NT2/D1 (cell line): ENCODE measurements around the gene CMKLR1.

Source experiments
- DNase-seq: peaks from one replicate; pipeline ENCODE4 v3.0.0-alpha.2; 2011; ENCODE audit warnings: low read depth, low spot score
- H3K27me3 ChIP-seq: 2 replicates; pipeline ENCODE4 v1.6.0; 2011; ENCODE audit warnings: mild to moderate bottlenecking; ENCODE audit not compliant: insufficient read length, insufficient read depth
- H3K36me3 ChIP-seq: 2 replicates; pipeline ENCODE4 v1.6.1; 2011; ENCODE audit warnings: mild to moderate bottlenecking, low read length, mixed read lengths; ENCODE audit not compliant: insufficient read depth, insufficient read length
- H3K4me1 ChIP-seq: 2 replicates; pipeline ENCODE4 v1.5.1; 2011; ENCODE audit not compliant: insufficient read depth, insufficient read length
- H3K4me3 ChIP-seq: 2 replicates; pipeline ENCODE4 v1.5.1; 2011; ENCODE audit warnings: low read depth; ENCODE audit not compliant: insufficient read length
- H3K9ac ChIP-seq: 2 replicates; pipeline ENCODE4 v1.6.0; 2011; ENCODE audit warnings: low read depth; ENCODE audit not compliant: insufficient read length
- H3K9me3 ChIP-seq: 2 replicates; pipeline ENCODE4 v1.5.1; 2011; ENCODE audit warnings: mild to moderate bottlenecking, low read length; ENCODE audit not compliant: insufficient read depth
- SUZ12 ChIP-seq: IDR thresholded peaks from 2 replicates; pipeline ENCODE4 v1.6.1; 2011; ENCODE audit not compliant: insufficient read length, insufficient read depth; ENCODE audit errors: extremely low read depth
- YY1 ChIP-seq: IDR thresholded peaks from 2 replicates; pipeline ENCODE4 v1.6.1; 2011; ENCODE audit not compliant: insufficient read length, insufficient read depth
- ZNF274 ChIP-seq: IDR thresholded peaks from 2 replicates; pipeline ENCODE4 v1.6.1; 2011; ENCODE audit warnings: mild to moderate bottlenecking, low read depth, low read length

Gene CMKLR1

GRCh38 chr12:108240027-108240785 is 98.9 kb downstream of the CMKLR1 start:
- Histone ChIP-seq H3K9ac (no peak overlapping the region), H3K27me3 (no peaks in the 10 kb centered on the region), H3K4me1 (peaks cover 9% of the 10 kb centered on the region), H3K36me3 (no peaks in the 10 kb centered on the region), H3K4me3 (no peak overlapping the region), H3K9me3 (peaks cover 11% of the 10 kb centered on the region; the same call in 1 of the 2 replicates)
- DNase-seq = no peak
- no peak for TF ChIP-seq ZNF274
- TF ChIP-seq YY1 = no peak
- TF ChIP-seq SUZ12 = no peak

DNA sequence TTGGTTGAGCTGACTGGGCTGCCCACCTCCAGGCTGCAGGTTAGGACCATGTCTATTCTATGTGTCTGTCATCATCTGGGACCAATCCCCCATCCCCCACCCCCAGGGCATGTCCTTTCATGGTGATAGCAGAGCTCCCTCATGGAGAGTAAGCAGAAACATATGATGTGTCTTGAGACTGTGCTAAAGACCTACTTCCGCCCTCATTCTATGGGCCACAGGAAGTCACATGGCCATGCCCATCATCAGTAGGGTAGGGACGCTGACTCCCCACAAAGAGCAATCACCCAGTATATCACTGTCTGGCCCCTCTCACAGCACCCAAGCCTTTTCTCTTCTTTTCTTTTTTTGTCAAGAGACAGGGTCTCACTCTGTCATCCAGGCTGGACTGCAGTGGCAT is 99.7 kb downstream of the CMKLR1 start:
- TF ChIP-seq YY1 (no peak), SUZ12 (no peak), ZNF274 (no peak)
- no peak for DNase-seq
- no peak overlapping the region for H3K4me3 ChIP-seq

GRCh38 chr12:108238474-108238873 is 100.6 kb downstream of the CMKLR1 start:
- Histone ChIP-seq H3K36me3 (no peaks in the 10 kb centered on the region), H3K9me3 (peaks cover 11% of the 10 kb centered on the region; the same call in 1 of the 2 replicates), H3K9ac (no peak overlapping the region), H3K27me3 (no peaks in the 10 kb centered on the region), H3K4me3 (no peak overlapping the region), H3K4me1 (peaks cover 12% of the 10 kb centered on the region)
- TF ChIP-seq SUZ12 (no peak), ZNF274 (no peak), YY1 (no peak)
- DNase-seq = no peak

More for the DNA sequence above, 99.7 kb downstream of the CMKLR1 start:
- Histone ChIP-seq H3K27me3 (no peaks in the 10 kb centered on the region), H3K36me3 (no peaks in the 10 kb centered on the region), H3K9ac (no peak overlapping the region), H3K9me3 (peaks cover 11% of the 10 kb centered on the region; the same call in 1 of the 2 replicates), H3K4me1 (peaks cover 9% of the 10 kb centered on the region)
